ENCODE data around the gene DAPP1.

DAPP1 gene

DNA sequence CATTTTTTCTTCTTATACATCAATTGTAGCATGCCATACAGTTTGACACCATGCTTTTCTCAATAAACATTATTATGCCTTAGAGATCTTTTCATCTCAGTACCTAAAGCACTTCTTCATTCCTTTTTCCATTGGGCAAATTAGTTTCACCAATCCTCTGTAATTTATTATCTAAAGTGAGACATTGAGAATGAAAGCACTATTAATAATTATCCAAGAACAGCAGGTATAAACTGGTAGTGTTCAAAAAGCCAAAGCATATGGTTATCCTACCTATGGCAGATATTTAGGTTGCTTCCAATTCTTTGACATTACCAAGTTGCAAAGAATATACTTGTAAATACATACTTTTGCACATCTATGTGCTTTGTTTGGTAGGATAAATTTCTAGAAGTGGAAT, 62.0 kb downstream of the DAPP1 start:
- TF ChIP-seq, protein P1, sequence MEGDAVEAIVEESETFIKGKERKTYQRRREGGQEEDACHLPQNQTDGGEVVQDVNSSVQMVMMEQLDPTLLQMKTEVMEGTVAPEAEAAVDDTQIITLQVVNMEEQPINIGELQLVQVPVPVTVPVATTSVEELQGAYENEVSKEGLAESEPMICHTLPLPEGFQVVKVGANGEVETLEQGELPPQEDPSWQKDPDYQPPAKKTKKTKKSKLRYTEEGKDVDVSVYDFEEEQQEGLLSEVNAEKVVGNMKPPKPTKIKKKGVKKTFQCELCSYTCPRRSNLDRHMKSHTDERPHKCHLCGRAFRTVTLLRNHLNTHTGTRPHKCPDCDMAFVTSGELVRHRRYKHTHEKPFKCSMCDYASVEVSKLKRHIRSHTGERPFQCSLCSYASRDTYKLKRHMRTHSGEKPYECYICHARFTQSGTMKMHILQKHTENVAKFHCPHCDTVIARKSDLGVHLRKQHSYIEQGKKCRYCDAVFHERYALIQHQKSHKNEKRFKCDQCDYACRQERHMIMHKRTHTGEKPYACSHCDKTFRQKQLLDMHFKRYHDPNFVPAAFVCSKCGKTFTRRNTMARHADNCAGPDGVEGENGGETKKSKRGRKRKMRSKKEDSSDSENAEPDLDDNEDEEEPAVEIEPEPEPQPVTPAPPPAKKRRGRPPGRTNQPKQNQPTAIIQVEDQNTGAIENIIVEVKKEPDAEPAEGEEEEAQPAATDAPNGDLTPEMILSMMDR (IDR thresholded peaks at IDR 0.05; ENCODE audit: control extremely low read depth, extremely low read depth, low read depth, missing control alignments), result no peak
- CTCF ChIA-PET, result interaction anchor here (1.2 to 2.5 kb wide), 2 partner anchors 21 to 67 kb away, joined by 3 to 8 read pairs; no protein-coding TSS in a partner anchor
- POLR2A ChIA-PET, result no interaction called here
- DNase-seq (ENCODE audit: extremely low spot score), result no peak

DNA sequence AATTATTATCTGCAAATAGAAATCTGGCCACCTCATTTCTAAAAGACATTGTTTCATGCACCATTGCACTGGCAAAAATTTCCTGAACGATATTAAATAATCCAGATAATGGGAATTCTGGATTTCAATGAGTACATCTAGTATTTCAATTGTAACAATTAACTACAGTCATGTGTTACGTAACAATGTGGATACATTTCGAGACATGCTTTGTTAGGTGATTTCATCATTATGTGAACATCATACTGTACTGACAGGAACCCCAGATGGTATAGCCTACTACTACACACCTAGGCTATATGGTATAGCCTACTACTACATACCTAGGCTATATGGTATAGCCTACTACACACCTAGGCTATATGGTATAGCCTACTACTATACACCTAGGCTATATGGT, 62.8 kb downstream of the DAPP1 start:
- DNase-seq (ENCODE audit: extremely low spot score), result no peak
- ChIA-PET POLR2A (no interaction called here), CTCF (interaction anchor here (1.1 to 2.5 kb wide), 3 partner anchors 11 to 68 kb away, joined by 3 to 8 read pairs (median 3); no protein-coding TSS in a partner anchor)
- TF ChIP-seq, protein P1 (IDR thresholded peaks at IDR 0.05; ENCODE audit: control extremely low read depth, extremely low read depth, low read depth, missing control alignments), result no peak

DNA sequence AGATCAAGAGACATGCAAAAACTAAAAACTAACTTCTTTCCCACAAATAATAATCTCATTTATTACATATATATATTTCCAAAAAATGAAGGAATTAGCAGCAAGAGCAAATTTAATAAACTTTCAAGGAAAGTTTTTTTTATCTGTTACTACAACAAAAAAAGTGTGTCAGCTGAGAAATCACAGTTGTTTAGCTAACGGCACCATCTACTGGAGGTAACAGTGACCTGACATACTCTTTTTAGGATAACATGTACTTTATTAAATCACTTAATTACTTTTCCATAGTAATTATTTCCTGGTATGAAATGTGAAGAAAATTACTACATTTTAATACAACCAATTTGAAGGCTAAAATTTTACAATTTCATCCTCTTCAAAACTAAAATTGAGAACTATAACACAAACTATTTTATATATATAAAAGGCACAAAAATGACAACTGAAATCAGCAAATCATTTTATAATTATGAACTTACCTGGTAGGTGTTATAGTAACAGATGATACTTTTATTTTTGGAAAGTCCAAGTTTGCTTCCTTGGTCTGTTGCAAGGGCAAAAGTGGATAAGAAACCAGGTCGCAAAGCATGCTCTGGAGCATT, 68.5 kb downstream of the DAPP1 start:
- TF ChIP-seq, protein P1 (IDR thresholded peaks at IDR 0.05; ENCODE audit: control extremely low read depth, extremely low read depth, low read depth, missing control alignments), result peak; percentile 50
- ChIA-PET POLR2A (interaction anchor here (0.6 kb wide), 1 partner anchor 9 kb away, joined by 3 read pairs; the partner anchor contains the start of gene LAMTOR3), CTCF (interaction anchor here (0.7 to 3.7 kb wide), 16 partner anchors 9 to 322 kb away, joined by 3 to 37 read pairs (median 4); partner anchors contain the start of genes DAPP1, LAMTOR3 and TRMT10A)
- peak; percentile 14 for DNase-seq (ENCODE audit: extremely low spot score)

DNA sequence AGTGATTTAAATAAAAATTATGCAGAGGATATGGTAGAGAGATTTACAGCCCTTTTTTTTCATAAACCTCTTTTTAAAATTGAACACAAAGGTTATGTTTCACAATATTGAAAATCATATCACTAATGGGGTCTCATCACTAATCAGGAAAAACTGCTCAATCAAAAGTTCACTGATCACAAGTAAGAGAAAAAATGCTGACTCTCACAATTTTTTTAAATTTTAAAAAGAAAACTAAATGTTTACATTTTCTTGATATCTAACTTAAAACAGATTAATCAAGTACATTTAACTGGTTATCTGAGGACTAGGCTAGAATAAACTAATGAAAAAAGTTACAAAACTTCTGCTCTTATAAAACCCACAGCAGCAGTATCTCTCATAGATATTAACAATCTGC, 69.1 kb downstream of the DAPP1 start:
- DNase-seq (ENCODE audit: extremely low spot score), result no peak
- TF ChIP-seq, protein P1 (IDR thresholded peaks at IDR 0.05; ENCODE audit: control extremely low read depth, extremely low read depth, low read depth, missing control alignments), result no peak
- POLR2A ChIA-PET, result no interaction called here
- CTCF ChIA-PET, result interaction anchor here (1.0 to 3.7 kb wide), 8 partner anchors 12 to 322 kb away, joined by 3 to 37 read pairs (median 4); partner anchors contain the start of genes DAPP1 and TRMT10A

DNA sequence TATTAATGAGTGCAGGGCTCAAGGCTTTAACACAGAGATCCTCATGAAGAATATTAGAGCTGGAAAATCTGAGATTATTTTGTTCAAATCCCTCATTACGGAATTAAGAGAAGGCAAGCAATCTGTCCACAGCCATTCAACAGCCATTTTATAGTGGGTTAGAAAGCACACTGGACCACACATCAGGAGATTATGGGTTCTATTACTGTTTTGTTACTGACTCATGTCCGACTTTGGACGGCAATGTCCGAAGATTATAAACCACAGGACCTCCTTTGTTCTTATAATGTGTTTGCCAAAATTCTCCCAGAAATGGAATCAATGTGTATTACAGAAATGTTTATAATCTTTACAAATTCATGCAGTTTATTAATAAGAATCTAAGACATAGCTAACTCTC, 69.5 kb downstream of the DAPP1 start:
- CTCF ChIA-PET, result interaction anchor here (1.0 to 3.7 kb wide), 6 partner anchors 12 to 322 kb away, joined by 3 to 37 read pairs (median 6); partner anchors contain the start of genes DAPP1 and TRMT10A
- POLR2A ChIA-PET, result no interaction called here
- DNase-seq (ENCODE audit: extremely low spot score), result no peak
- TF ChIP-seq, protein P1 (IDR thresholded peaks at IDR 0.05; ENCODE audit: control extremely low read depth, extremely low read depth, low read depth, missing control alignments), result no peak

DNA sequence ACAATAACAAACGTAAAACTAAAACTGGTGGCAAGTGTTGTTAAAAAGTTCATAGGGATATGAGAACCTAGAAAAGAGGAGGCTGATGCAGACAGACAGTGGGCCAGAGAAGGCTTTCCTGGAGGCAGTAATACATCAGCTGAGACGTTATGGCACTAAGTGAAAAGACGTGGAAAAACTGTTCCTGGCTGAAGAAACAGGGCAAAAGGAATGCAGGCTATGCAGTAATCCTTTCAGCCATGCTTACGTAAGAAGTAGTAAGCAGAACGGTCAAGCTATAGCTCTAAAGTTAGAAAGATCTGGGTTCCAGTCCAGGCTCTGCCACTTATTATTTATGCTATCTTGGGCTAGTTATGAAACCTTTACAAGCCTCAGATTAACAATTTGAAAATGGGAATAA, 71.2 kb downstream of the DAPP1 start:
- DNase-seq (ENCODE audit: extremely low spot score), result no peak
- ChIA-PET POLR2A (no interaction called here), CTCF (interaction anchor here (3.7 kb wide), 1 partner anchor 77 kb away, joined by 37 read pairs; no protein-coding TSS in a partner anchor)

More for the DNA sequence above, 71.2 kb downstream of the DAPP1 start:
- TF ChIP-seq, protein P1 (IDR thresholded peaks at IDR 0.05; ENCODE audit: control extremely low read depth, extremely low read depth, low read depth, missing control alignments), result no peak

Data from GM10248 (cell line).